ENCODE measurements around the gene MRPS2. TPM values are rescaled to one million over a fixed set of nuclear protein-coding genes. Genes with fewer than 3 reads are reported as not detected.
"Not testable (repeated sequence)": the region's sequence is repeated elsewhere in the genome, so short reads cannot be mapped to it uniquely, and the experiment has no call there.

MRPS2 gene
- total and polyA plus RNA-seq, 9 of the 15 experiments (the other 6 are each of a cell fraction or from before 2014, with no cell fraction given), result 8.0 to 167 (median 81.3) TPM

DNA sequence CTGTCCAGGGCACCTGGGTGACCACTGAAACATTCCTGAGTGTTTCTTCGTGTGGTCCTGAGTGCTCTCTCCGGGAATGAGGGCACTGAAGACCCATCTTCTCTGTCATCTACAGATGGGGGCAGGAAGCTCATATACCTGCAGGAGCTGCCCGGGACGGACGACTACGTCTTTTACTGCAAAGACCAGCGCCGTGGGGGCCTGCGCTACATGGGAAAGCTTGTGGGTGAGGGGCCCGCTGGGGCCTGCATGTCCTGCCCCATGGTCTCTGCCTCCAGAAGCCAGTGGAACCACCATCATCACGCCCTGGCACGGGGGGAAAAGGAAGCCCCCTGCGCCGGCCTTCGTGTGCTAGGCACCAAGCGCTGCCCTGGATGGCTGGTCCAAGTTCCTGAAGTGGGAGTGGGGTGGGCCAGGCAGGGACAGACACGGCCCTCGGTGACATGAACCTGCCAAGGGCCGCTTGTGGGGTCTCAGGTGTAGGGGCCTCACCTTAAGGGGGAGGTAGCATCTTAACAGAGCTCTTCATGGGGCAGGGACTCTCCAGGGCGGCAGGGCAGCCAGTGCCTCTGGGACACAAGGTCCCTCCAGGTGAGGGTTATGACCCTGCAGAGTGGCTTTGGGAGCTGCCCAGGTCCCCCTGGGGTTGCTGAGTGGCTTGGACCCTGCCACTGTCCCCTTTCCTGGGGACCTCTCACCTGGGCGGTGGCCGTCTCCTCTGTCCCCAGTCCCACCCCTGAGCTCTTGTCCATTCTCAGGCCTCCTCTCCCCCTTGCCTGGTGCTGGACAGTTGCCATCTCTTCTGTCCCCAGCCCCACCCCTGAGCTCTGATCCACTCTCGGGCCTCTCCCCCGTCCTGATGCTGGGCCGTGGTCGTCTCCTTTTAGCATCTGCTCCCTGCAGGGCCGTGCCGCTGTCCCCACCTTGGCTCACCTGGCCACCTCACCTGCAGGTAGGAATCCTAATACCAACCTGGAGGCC lies 47.6 kb downstream of the MRPS2 start:
- FAIRE-seq, result no peak
- Histone ChIP-seq H3K9ac (ENCODE audit: insufficient read depth in 1 of 2, low read depth in 2 of 2, low read length in 2 of 2) (no peak overlapping the region), H3K27me3 (ENCODE audit: control insufficient read depth in 2 of 2, insufficient read depth in 2 of 2, low read length in 2 of 2) (peaks cover 16 to 59% of the 10 kb centered on the region in 2 experiments), H3K4me2 (ENCODE audit: insufficient read depth, low read length) (no peak overlapping the region), H4K20me1 (replicated peaks; ENCODE audit: control insufficient read depth, insufficient read depth, low read length) (0 out of 2 replicates have a peak, but pooled peaks cover 3% of the 10 kb centered on the region), H3K27ac (ENCODE audit: extremely low read depth, low read depth, low read length) (no peak overlapping the region), H3K4me3 (no peak overlapping the region), H3K4me1 (replicated peaks in 1 of 2; ENCODE audit: control insufficient read depth in 2 of 2, insufficient read depth in 2 of 2, low read length in 2 of 2) (peaks cover 0 to 26% of the 10 kb centered on the region in 2 experiments; a peak in 2 of 5 replicates), H3K9me3 (replicated peaks; ENCODE audit: control insufficient read depth, insufficient read depth, low read depth, low read length) (no peaks in the 10 kb centered on the region), H3K79me2 (ENCODE audit: control insufficient read depth, insufficient read depth, low read length) (no peaks in the 10 kb centered on the region), H2AFZ (ENCODE audit: low read depth, low read length) (no peak overlapping the region), H3K9me1 (ENCODE audit: control insufficient read depth, insufficient read depth, low read length) (no peaks in the 10 kb centered on the region), H3K36me3 (ENCODE audit: control insufficient read depth, insufficient read depth, low read length) (no peaks in the 10 kb centered on the region)
- TF ChIP-seq HDGF (IDR thresholded peaks at IDR 0.05) (no peak), NFIC (IDR thresholded peaks at IDR 0.05) (peak; percentile 24; the same call in 1 of the 2 replicates)
- in situ Hi-C loops (cut with MboI), result no loop called here
- CTCF ChIA-PET (ENCODE audit: low intra/inter-chr PET ratio), result no interaction called here
- no peak for DNase-seq (ENCODE audit: extremely low read depth in 1 of 4, low spot score in 3 of 4)
- BruUV-seq (replicated peaks), result no TSS peak
- POLR2A ChIA-PET, result interaction anchor here (0.6 to 1.2 kb wide), 3 partner anchors 10 to 42 kb away, joined by 3 to 5 read pairs (median 3); no protein-coding TSS in a partner anchor
- intact Hi-C loops (cut with micrococcal nuclease), result no loop called here
- no peak for ATAC-seq
- WGBS (ENCODE audit: insufficient coverage, low coverage, missing lambda C conversion rate), result 5% methylated on average over 24 of the region's 28 CpGs

DNA sequence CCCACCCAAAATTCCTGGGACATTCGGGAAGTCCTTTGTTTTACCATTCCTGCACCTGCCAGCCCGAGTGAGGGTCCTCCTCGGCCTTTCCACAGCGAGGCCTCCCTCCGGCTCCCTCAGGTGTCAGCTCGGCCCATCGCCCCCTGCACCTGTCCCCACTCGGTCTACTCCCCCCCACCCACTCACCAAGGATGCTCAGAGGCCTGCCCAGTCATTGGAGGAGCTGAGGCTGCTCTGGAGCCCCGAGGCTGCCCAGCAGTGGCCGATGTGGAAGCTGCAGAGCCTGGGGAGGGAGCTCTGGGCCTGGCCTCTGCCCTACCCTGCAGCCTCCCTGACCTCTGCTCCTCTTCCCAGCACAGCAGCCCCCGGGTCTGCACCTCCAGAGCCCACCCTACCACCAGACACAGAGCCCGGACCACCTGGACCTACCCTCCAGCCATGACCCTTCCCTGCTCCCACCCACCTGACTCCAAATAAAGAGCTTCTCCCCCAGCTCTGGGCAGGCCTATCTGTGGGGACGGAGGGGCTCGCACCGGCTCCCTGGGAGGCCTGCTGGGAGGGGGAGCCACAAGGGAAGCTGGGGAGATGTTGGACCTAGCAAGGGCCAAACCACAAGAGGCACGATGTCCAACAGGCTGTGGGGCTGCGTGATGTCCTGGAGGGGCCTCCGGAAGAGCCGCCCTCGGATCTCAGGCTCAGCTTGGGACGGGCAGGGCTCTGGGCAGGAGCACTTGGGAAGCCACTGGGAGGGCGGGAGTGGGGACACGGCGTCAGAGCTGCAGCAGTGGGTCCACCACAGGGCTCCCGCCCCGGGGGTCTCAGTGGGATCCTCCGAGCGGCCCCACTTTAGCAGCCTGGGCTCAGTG lies 49.2 kb downstream of the MRPS2 start:
- H3K36me3 ChIP-seq (ENCODE audit: control insufficient read depth, insufficient read depth, low read length); H2AFZ ChIP-seq (ENCODE audit: low read depth, low read length); BruUV-seq (replicated peaks); H3K27ac ChIP-seq (ENCODE audit: extremely low read depth, low read depth, low read length); H3K79me2 ChIP-seq (ENCODE audit: control insufficient read depth, insufficient read depth, low read length); FAIRE-seq; DNase-seq (ENCODE audit: extremely low read depth in 1 of 4, low spot score in 3 of 4); H4K20me1 ChIP-seq (replicated peaks; ENCODE audit: control insufficient read depth, insufficient read depth, low read length); H3K9me1 ChIP-seq (ENCODE audit: control insufficient read depth, insufficient read depth, low read length); H3K9ac ChIP-seq (ENCODE audit: insufficient read depth in 1 of 2, low read depth in 2 of 2, low read length in 2 of 2); H3K9me3 ChIP-seq (replicated peaks; ENCODE audit: control insufficient read depth, insufficient read depth, low read depth, low read length); H3K4me2 ChIP-seq (ENCODE audit: insufficient read depth, low read length); CTCF ChIA-PET (ENCODE audit: low intra/inter-chr PET ratio); in situ Hi-C loops (cut with MboI); intact Hi-C loops (cut with micrococcal nuclease); H3K4me3 ChIP-seq; ATAC-seq: not testable (repeated sequence)
- WGBS (ENCODE audit: insufficient coverage, low coverage, missing lambda C conversion rate), result 7% methylated on average over 18 of the region's 28 CpGs
- POLR2A ChIA-PET, result interaction anchor here (0.6 kb wide), 1 partner anchor 30 kb away, joined by 3 read pairs; no protein-coding TSS in a partner anchor
- H3K4me1 ChIP-seq (replicated peaks in 1 of 2; ENCODE audit: control insufficient read depth in 2 of 2, insufficient read depth in 2 of 2, low read length in 2 of 2), result peaks cover 0 to 26% of the 10 kb centered on the region in 2 experiments; a peak in 2 of 5 replicates
- peaks cover 17 to 60% of the 10 kb centered on the region in 2 experiments; a peak in 3 of 5 replicates for H3K27me3 ChIP-seq (ENCODE audit: control insufficient read depth in 2 of 2, insufficient read depth in 2 of 2, low read length in 2 of 2)
